Effector CD4-positive, alpha-beta T cell (primary cell): ENCODE measurements around the gene TRIM63. TPM values are rescaled to one million over a fixed set of nuclear protein-coding genes. Genes with fewer than 3 reads are reported as not detected.
"Not testable (repeated sequence)": the region's sequence is repeated elsewhere in the genome, so short reads cannot be mapped to it uniquely, and the experiment has no call there.

Experiments
- DNase-seq: peaks from one replicate; pipeline ENCODE4 v3.0.0-alpha.2; 2020
- total RNA-seq: gene quantifications from one replicate; lab custom pipeline; 2026; lab: John Stamatoyannopoulos, UW

Gene TRIM63
- total RNA-seq: not detected

GRCh38 chr1:26067432-26067911 lies at the start of gene TRIM63:
TRIM63 (minus strand) TSS chr1:26067630; CDS start chr1:26067494, 136 bp downstream.
- DNase-seq: no peak

GRCh38 chr1:26114165-26114927 lies 46.9 kb upstream of the TRIM63 start:
- DNase-seq: no peak

GRCh38 chr1:26112407-26112775 lies 45.0 kb upstream of the TRIM63 start:
- DNase-seq: no peak

- DNase-seq: peak; percentile 93
Observed at GRCh38 chr1:26111530-26112406, 44.3 kb upstream of the TRIM63 start, which contains the start of gene PDIK1L. PDIK1L (plus strand) TSS chr1:26111824; CDS start chr1:26114309, 2,485 bp downstream.

- DNase-seq: peak; percentile 71
Observed at GRCh38 chr1:26110731-26111529, 43.5 kb upstream of the TRIM63 start.

- no peak for DNase-seq
Observed at GRCh38 chr1:26109229-26110164, 42.1 kb upstream of the TRIM63 start.

- not testable (repeated sequence) for DNase-seq
Observed at GRCh38 chr1:26105226-26105548, 37.8 kb upstream of the TRIM63 start.

- no peak for DNase-seq
Observed at GRCh38 chr1:26102526-26102925, 35.1 kb upstream of the TRIM63 start.

GRCh38 chr1:26102119-26102518 lies 34.7 kb upstream of the TRIM63 start:
- DNase-seq: no peak

- not testable (repeated sequence) for DNase-seq
Observed at GRCh38 chr1:26100204-26100603, 32.8 kb upstream of the TRIM63 start.

GRCh38 chr1:26099780-26100179 lies 32.4 kb upstream of the TRIM63 start:
- no peak for DNase-seq

GRCh38 chr1:26098602-26099001 lies 31.2 kb upstream of the TRIM63 start:
- DNase-seq: no peak

- no peak for DNase-seq
Observed at GRCh38 chr1:26097696-26098095, 30.3 kb upstream of the TRIM63 start.

- DNase-seq: no peak
Observed at GRCh38 chr1:26096471-26096870, 29.0 kb upstream of the TRIM63 start.

- DNase-seq: no peak
Observed at GRCh38 chr1:26094677-26095383, 27.4 kb upstream of the TRIM63 start.

- DNase-seq: no peak
Observed at GRCh38 chr1:26094076-26094669, 26.7 kb upstream of the TRIM63 start.

- DNase-seq: not testable (repeated sequence)
Observed at GRCh38 chr1:26093569-26093968, 26.1 kb upstream of the TRIM63 start.

GRCh38 chr1:26092422-26092821 lies 25.0 kb upstream of the TRIM63 start:
- DNase-seq: no peak

GRCh38 chr1:26090893-26091292 lies 23.5 kb upstream of the TRIM63 start:
- DNase-seq: no peak

GRCh38 chr1:26089125-26089524 lies 21.7 kb upstream of the TRIM63 start:
- DNase-seq: no peak

- DNase-seq: no peak
Observed at GRCh38 chr1:26084844-26085243, 17.4 kb upstream of the TRIM63 start.
